Measurements from ENCODE around the gene ZNF333. TPM values are rescaled to one million over a fixed set of nuclear protein-coding genes. Genes with fewer than 3 reads are reported as not detected.

Gene ZNF333
- total RNA-seq, 2 donors from 2014 or later, result 26.6 to 39.8 TPM

GRCh38 chr19:14746886-14747285 is 57.0 kb downstream of the ZNF333 start:
- Histone ChIP-seq H3K9me3 (no peaks in the 10 kb centered on the region), H3K36me3 (no peaks in the 10 kb centered on the region), H3K27me3 (replicated peaks; ENCODE audit: insufficient read depth) (no peaks in the 10 kb centered on the region), H3K27ac (no peak overlapping the region), H3K4me1 (replicated peaks) (no peaks in the 10 kb centered on the region), H3K4me3 (no peak overlapping the region)
- intact Hi-C loops (cut with DNase I), result no loop called here
- 92% methylated on average over 4 of the region's 4 CpGs for WGBS
- no peak for DNase-seq (ENCODE audit: low spot score)
- TF ChIP-seq POLR2A (IDR thresholded peaks at IDR 0.05), result no peak
- no peak for TF ChIP-seq POLR2AphosphoS5 (IDR thresholded peaks at IDR 0.05)
- TF ChIP-seq CTCF (IDR thresholded peaks at IDR 0.05), result no peak

- no peak for DNase-seq (ENCODE audit: low spot score)
- Histone ChIP-seq H3K27me3 (replicated peaks; ENCODE audit: insufficient read depth) (no peaks in the 10 kb centered on the region), H3K4me1 (replicated peaks) (no peaks in the 10 kb centered on the region), H3K4me3 (no peak overlapping the region), H3K36me3 (no peaks in the 10 kb centered on the region), H3K27ac (no peak overlapping the region), H3K9me3 (no peaks in the 10 kb centered on the region)
- 69% methylated on average over 6 of the region's 6 CpGs for WGBS
- TF ChIP-seq CTCF (IDR thresholded peaks at IDR 0.05) (no peak), POLR2AphosphoS5 (IDR thresholded peaks at IDR 0.05) (no peak), POLR2A (IDR thresholded peaks at IDR 0.05) (no peak)
- intact Hi-C loops (cut with DNase I), result no loop called here
Measured at GRCh38 chr19:14748601-14749000, 58.8 kb downstream of the ZNF333 start.

GRCh38 chr19:14758816-14759215 is 69.0 kb downstream of the ZNF333 start:
- Histone ChIP-seq H3K36me3 (no peaks in the 10 kb centered on the region), H3K4me1 (replicated peaks) (no peaks in the 10 kb centered on the region), H3K27me3 (replicated peaks; ENCODE audit: insufficient read depth) (no peaks in the 10 kb centered on the region), H3K27ac (no peak overlapping the region), H3K9me3 (no peaks in the 10 kb centered on the region), H3K4me3 (peak overlapping the region in 1 of 2 donors; percentile 2)
- peak; percentile 15 for DNase-seq (ENCODE audit: low spot score)
- TF ChIP-seq CTCF (IDR thresholded peaks at IDR 0.05) (no peak), POLR2AphosphoS5 (IDR thresholded peaks at IDR 0.05) (peak; percentile 31)
- 19% methylated on average over 16 of the region's 16 CpGs for WGBS
- intact Hi-C loops (cut with DNase I), result no loop called here

- H3K4me3 ChIP-seq, result no peak overlapping the region
- intact Hi-C loops (cut with DNase I), result loop anchor here (10.0 kb wide), 1 partner anchor 367 kb away; no protein-coding TSS in a partner anchor
- H3K27ac ChIP-seq, result no peak overlapping the region
- H3K27me3 ChIP-seq (replicated peaks; ENCODE audit: insufficient read depth), result no peaks in the 10 kb centered on the region
- 40% methylated on average over 5 of the region's 5 CpGs for WGBS
- no peak for TF ChIP-seq POLR2AphosphoS5 (IDR thresholded peaks at IDR 0.05)
- TF ChIP-seq POLR2A (IDR thresholded peaks at IDR 0.05), result no peak
- no peak for TF ChIP-seq CTCF (IDR thresholded peaks at IDR 0.05)
- DNase-seq (ENCODE audit: low spot score), result no peak
- H3K36me3 ChIP-seq, result no peaks in the 10 kb centered on the region
- no peaks in the 10 kb centered on the region for H3K4me1 ChIP-seq (replicated peaks)
- H3K9me3 ChIP-seq, result no peaks in the 10 kb centered on the region
Measured at GRCh38 chr19:14761607-14762006, 71.8 kb downstream of the ZNF333 start.

GRCh38 chr19:14762111-14762510 is 72.3 kb downstream of the ZNF333 start:
- Histone ChIP-seq H3K27me3 (replicated peaks; ENCODE audit: insufficient read depth) (no peaks in the 10 kb centered on the region), H3K9me3 (no peaks in the 10 kb centered on the region), H3K4me3 (no peak overlapping the region), H3K4me1 (replicated peaks) (no peaks in the 10 kb centered on the region), H3K36me3 (no peaks in the 10 kb centered on the region), H3K27ac (no peak overlapping the region)
- intact Hi-C loops (cut with DNase I), result loop anchor here (10.0 kb wide), 1 partner anchor 367 kb away; no protein-coding TSS in a partner anchor
- TF ChIP-seq POLR2A (IDR thresholded peaks at IDR 0.05) (no peak), POLR2AphosphoS5 (IDR thresholded peaks at IDR 0.05) (no peak), CTCF (IDR thresholded peaks at IDR 0.05) (no peak)
- DNase-seq (ENCODE audit: low spot score), result no peak
- WGBS, result 94% methylated on average over 2 of the region's 2 CpGs

Measured in prostate gland (tissue), 2 donors.